NCI-H748 treated with DMSO at 0.1 percent for 48 hours (cell line): Measurements from ENCODE around the gene CNST.
"Not testable (repeated sequence)": the region's sequence is repeated elsewhere in the genome, so short reads cannot be mapped to it uniquely, and the experiment has no call there.

ENCODE experiments used
- DNase-seq: peaks from one replicate; lab custom pipeline; 2025; lab: John Stamatoyannopoulos, UW

CNST gene

DNA sequence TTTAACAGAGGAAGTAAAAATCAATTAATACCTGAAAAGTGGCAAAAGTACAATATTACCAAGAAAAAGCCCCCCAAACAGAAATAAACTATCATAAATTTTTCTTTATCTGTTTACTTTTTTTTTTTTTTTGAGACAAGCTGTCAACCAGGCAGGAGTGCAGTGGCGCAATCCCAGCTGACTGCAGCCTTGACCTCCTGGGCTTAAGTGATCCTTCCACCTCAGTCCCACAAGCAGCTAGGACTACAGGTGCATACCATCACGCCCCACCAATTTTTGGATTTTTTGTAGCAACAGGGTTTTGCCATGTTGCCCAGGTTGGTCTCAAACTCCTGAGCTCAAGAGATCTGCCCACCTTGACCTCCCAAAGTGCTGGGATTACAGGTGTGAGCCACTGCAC is 8.2 kb upstream of the CNST start:
- no peak for DNase-seq

- DNase-seq: no peak
Observed at GRCh38 chr1:246559310-246559709, 6.9 kb upstream of the CNST start.

DNA sequence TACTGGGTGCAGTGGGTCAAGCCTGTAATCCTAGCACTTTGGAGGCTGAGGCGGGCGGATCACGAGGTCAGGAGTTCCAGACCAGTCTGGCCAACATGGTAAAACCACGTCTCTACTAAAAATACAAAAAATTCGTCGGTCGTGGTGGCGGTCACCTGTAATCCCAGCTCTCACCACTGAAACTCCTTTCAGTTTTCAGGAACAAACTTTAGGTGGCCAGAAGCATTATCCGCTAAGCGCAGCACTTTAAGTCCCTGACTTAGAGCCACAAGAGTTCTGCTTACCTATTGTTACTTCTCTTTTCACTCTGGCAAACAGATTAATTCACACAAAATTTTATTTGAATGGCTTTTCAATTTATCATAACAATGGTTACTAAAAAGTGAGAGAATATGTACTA is 5.4 kb upstream of the CNST start:
- not testable (repeated sequence) for DNase-seq

DNA sequence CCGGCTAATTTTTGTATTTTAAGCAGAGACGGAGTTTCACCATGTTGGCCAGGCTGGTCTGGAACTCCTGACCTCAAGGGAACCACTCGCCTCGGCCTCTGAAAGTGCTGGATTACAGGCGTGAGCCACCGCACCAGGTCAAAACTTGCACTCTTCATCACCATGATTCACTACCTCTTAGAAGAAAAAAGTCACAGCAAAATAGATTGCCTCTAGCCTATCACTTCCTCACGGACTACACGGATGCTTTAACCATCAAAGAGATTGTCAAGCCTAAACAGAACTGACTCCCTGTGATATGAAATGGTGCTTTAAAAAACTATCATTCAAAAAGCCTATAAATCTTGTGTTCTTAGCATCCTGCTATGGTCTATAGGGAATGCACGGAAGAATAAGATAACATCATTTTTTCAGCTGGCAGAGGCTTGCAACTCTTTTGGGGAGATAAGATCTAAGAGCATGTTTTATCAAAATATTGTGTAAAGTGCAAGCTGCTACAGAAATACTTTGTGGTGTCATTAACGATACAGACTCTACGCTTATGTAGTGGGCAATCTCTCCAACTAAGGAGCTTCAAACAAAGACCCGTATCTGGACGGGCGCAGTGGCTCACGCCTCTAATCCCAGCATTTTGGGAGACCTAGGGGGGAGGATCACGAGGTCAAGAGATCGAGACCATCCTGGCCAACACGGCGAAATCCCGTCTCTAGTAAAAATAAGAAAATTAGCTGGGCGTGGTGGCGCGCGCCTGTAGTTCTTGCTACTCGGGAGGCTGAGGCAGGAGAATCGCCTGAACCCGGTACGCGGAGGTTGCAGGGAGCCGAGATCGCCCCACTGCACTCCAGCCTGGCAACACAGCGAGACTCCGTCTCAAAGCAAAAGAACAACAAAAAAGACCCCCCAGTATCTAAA is 1.2 kb upstream of the CNST start:
- DNase-seq: no peak

- no peak for DNase-seq
Observed at GRCh38 chr1:246565751-246566127, 517 bp upstream of the CNST start.

DNA sequence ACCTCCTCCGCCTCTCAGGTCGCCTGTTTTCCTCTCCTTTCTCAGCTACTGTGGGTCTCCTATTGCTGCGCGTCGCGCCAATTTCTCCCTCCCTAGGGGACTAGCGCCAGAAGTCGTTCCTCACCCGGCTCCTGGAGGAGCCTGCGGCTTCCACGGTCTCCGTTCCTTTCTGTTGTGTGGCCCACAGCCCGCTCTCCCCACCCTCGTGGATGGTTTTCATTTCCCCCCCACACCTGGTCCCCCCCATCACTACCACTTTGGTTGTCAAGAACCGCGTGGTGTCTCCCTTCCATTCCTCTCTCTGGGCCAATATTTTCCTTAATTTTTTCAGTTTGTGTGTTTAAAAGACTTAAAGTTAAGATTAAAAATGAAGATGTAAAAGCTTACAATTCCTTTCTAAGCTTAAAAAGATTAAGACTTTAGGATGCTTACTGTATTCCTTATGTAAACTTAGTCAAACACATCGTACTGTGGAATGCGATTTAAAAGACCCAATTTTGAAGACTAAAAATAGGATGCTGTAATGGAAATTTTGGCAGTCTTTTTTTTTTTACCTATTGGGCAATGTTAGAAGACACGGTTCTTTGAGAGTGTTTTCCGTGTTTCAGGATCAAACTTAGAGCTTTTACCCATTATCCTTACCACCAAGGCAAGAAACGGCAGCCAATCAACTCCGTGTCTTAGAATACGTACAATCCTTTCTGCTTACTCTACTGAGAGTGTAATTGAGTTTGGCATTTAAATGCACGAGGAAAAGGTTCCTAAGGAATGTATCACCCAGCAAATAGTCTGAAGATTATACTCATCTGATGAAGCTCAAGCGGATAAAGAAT is 773 bp downstream of the CNST start:
- no peak for DNase-seq

GRCh38 chr1:246567646-246568235 is 1.5 kb downstream of the CNST start:
- no peak for DNase-seq

- DNase-seq: peak; percentile 13
Observed at GRCh38 chr1:246569248-246570238, 3.3 kb downstream of the CNST start.

DNA sequence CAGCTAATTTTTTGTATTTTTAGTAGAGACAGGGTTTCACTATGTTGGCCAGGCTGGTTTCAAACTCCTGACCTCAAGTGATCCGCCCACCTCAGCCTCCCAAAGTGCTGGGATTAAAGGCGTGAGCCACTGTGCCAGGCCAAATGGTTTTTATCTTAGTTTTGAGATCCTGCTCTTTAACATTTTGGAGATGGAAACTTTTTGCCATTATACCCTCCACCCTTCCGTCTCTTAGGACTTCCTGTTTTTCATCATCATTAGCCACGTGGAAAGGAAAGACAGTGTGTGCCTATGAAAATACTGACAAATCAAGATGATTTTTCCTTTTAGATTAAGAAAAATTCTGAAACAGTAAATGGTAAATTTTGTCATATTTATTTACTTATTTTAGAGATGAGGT is 5.1 kb downstream of the CNST start:
- DNase-seq: not testable (repeated sequence)

- no peak for DNase-seq
Observed at GRCh38 chr1:246571953-246572352, 5.7 kb downstream of the CNST start.

DNA sequence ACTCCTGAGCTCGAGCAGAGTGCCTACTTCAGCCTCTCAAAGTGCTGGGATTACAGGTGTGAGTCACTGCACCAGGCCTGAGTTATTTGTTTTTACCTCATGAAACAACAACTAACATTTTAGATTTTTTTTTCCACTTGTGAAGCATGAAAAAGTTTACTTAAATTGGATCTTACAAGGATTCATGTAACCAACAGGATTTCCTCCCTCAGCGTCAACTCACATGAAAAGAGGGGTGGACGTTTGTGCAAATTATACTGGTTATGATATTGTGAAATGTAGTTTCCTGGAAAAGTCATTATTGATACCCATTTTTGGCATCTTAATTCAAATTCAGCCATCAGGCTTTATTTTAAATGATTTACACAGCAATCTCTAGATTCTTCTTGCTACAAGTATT is 6.5 kb downstream of the CNST start:
- no peak for DNase-seq

DNA sequence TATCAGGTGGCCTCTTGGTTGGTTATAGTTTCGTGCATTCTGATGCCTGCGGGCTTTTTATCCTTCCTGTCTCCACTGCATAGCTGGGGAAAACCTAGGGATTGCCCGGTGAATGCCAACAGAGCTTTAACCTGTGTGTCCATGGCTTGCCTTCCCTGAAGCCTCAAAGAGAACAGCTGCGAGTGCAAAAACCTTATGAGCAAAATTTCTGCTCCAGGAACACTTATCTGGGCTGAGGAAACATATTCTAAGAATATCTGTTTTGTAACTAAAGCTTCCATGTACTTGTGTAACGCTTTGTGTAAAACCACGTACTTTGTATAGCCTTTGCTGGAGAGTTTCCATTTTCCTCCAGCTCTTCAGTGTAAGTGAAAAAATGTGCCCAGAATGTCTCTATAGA is 7.2 kb downstream of the CNST start:
- DNase-seq: no peak

DNA sequence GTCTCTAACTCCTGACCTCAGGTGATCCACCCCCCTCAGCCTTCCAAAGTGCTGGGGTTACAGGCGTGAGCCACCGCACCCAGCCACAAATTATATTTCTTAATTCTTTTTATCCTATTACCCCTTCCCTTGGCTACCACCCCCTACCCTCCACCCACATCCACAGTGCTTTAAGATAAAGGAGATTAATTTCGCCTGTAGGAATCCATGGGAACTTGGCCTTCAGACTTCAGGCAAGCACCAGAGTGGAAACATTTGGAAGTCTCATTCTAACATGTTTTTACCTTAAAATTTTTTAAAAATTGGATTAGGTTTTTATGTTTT is 10.4 kb downstream of the CNST start:
- DNase-seq: no peak

DNA sequence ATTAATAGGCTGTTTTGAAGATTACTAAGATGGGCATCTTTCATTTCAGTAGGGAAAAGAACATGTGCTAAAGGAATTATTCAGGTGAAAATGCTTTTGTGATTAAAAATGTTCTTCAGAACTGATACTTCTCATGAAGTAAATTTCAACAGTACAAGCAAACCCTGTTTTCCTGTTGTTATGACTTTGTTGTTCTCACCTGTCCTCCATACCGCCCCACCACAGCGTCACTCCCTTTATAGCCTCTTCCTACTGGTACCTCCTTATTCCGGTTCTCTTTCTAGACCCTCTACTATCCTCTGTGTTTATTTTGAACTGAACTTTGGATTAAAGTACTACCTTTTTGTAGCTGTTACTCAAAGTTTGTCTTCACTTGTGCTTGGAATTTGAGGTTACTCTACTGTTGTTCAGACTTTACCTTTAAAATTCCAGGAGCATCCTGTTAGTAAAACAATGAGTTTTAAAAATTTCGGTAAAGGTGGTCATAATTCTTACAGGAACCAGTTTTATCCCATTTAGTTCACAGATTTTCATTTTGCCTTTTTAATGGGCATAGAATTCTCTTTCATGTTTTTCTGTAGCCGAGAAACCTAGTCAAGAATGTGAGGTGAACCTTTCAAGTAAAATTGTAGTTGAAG is 10.9 kb downstream of the CNST start:
- DNase-seq: no peak

DNA sequence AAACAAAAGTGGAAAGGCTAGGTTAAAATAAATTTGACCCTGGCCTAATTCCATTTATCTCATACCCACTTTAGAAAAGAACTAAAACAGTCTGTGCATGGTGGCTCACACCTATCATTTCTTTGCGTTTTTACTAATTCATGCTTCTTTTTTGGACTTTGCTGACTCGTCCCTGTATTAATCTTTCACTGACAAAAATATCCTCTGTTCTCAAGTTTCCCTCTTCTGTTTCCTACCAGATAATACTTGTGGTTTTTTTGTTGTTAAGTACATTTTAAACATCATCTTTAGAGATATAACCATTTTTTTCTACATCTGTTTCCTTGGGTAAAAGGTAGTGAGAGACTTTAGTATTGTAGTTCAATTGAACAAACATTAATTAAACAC is 11.5 kb downstream of the CNST start:
- DNase-seq: no peak

DNA sequence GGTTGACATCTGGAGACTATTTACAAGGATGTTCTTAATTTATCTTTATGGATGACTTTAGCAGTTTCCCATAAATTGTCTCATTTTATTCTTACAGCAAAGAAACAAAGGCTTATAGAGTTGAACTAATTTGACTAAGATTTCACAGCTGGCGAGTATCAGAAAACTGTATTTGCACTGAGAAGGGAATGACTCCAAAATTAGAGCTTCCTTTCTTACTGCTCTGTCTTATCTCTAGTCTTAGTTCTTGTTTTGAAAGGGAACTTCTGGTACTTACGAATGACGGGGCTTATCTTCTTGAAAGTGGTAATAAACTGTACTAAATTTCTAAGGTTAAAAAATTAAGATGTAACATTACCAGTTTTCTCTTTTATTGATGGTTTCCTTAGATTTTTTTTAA is 13.6 kb downstream of the CNST start:
- DNase-seq: no peak

GRCh38 chr1:246580497-246581370 is 14.5 kb downstream of the CNST start:
- no peak for DNase-seq

GRCh38 chr1:246582301-246583055 is 16.2 kb downstream of the CNST start:
- no peak for DNase-seq

GRCh38 chr1:246583056-246583440 is 16.8 kb downstream of the CNST start:
- no peak for DNase-seq
